Measurements from ENCODE around the gene TTLL8. TPM values are rescaled to one million over a fixed set of nuclear protein-coding genes. Genes with fewer than 3 reads are reported as not detected.

TTLL8 gene
- total RNA-seq, 1 experiment from 2014 or later, result not detected

DNA sequence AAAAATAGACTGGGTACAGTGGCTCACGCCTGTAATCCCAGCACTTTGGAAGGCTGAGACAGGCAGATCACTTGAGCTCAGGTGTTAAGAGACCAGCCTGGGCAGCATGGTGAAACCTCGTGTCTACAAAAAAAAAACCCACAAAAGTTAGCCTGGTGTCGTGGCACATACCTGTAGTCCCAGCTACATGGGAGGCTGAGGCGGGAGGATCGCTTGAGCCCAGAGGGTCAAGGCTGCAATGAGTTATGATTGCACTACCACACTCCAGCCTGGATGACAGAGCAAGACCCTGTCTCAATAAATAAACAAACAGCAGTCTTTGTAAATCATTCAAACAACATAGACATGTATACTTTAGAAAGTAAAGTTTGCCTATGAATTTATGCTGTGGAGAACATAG is 34.2 kb upstream of the TTLL8 start:
- H3K23ac ChIP-seq (ENCODE audit: insufficient read length, low read depth, low read length), result no peak overlapping the region
- no peak overlapping the region for H2BK5ac ChIP-seq (ENCODE audit: insufficient read length, low read length)
- H2BK120ac ChIP-seq (ENCODE audit: low read depth, low read length, poor library complexity, severe bottlenecking), result no peak overlapping the region
- H3K9me3 Mint-ChIP-seq, result peaks cover 0 to 14% of the 10 kb centered on the region in 2 experiments; a peak in 1 of 5 replicates
- no peak overlapping the region for H3K9ac ChIP-seq (ENCODE audit: extremely low read depth, insufficient read length, low read length)
- H3K4me2 ChIP-seq (ENCODE audit: insufficient read depth, insufficient read length, low read length), result no peak overlapping the region
- DNase-seq, result no peak
- H3K27ac Mint-ChIP-seq, result no peak overlapping the region
- no peaks in the 10 kb centered on the region for H3K4me1 ChIP-seq (ENCODE audit: insufficient read depth, low read length)
- H4K5ac ChIP-seq (ENCODE audit: insufficient read length, low read depth, low read length), result no peak overlapping the region
- no peak overlapping the region for H3K4me3 Mint-ChIP-seq
- H3K9me3 ChIP-seq (ENCODE audit: control insufficient read depth, low read depth, low read length), result no peaks in the 10 kb centered on the region
- H2BK12ac ChIP-seq (ENCODE audit: insufficient read length, low read depth, low read length), result no peak overlapping the region
- no CpG with 5 or more reads among the region's 5 CpGs for WGBS (ENCODE audit: extremely low coverage, insufficient read length, low lambda C conversion rate)
- H2BK20ac ChIP-seq (ENCODE audit: low read depth, low read length, poor library complexity, severe bottlenecking), result no peak overlapping the region
- no peak overlapping the region for H3K56ac ChIP-seq (ENCODE audit: insufficient read length, low read depth, low read length)
- no peak overlapping the region for H3K14ac ChIP-seq (ENCODE audit: insufficient read depth, low read length)
- no peak overlapping the region for H3T11ph ChIP-seq (ENCODE audit: low read length)
- H4K91ac ChIP-seq (ENCODE audit: insufficient read length, low read depth, low read length), result no peak overlapping the region
- H2AK5ac ChIP-seq (ENCODE audit: insufficient read length, low read length), result no peak overlapping the region
- H3K79me2 ChIP-seq (ENCODE audit: insufficient read depth, low read length), result no peaks in the 10 kb centered on the region
- H3K79me1 ChIP-seq (ENCODE audit: insufficient read depth, low read depth, low read length, poor library complexity, severe bottlenecking), result no peaks in the 10 kb centered on the region
- no peak overlapping the region for H3K27ac ChIP-seq (ENCODE audit: insufficient read length, low read depth, low read length)
- TF ChIP-seq, protein P1, sequence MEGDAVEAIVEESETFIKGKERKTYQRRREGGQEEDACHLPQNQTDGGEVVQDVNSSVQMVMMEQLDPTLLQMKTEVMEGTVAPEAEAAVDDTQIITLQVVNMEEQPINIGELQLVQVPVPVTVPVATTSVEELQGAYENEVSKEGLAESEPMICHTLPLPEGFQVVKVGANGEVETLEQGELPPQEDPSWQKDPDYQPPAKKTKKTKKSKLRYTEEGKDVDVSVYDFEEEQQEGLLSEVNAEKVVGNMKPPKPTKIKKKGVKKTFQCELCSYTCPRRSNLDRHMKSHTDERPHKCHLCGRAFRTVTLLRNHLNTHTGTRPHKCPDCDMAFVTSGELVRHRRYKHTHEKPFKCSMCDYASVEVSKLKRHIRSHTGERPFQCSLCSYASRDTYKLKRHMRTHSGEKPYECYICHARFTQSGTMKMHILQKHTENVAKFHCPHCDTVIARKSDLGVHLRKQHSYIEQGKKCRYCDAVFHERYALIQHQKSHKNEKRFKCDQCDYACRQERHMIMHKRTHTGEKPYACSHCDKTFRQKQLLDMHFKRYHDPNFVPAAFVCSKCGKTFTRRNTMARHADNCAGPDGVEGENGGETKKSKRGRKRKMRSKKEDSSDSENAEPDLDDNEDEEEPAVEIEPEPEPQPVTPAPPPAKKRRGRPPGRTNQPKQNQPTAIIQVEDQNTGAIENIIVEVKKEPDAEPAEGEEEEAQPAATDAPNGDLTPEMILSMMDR (conservative IDR thresholded peaks at IDR 0.05), result no peak
- no peak overlapping the region for H2BK15ac ChIP-seq (ENCODE audit: low read depth, low read length)
- H3K4ac ChIP-seq (ENCODE audit: low read depth, low read length), result no peak overlapping the region
- H4K8ac ChIP-seq (replicated peaks; ENCODE audit: insufficient read length, low read depth, low read length), result no peak overlapping the region
- H2AFZ ChIP-seq (ENCODE audit: low read length), result no peak overlapping the region
- H3K27me3 ChIP-seq (ENCODE audit: insufficient read depth, low read length), result no peaks in the 10 kb centered on the region
- H3K27me3 Mint-ChIP-seq (ENCODE audit: low read depth), result peaks cover 24% of the 10 kb centered on the region
- no peaks in the 10 kb centered on the region for H3K23me2 ChIP-seq (ENCODE audit: insufficient read length, low read depth, low read length, poor library complexity, severe bottlenecking)
- no peaks in the 10 kb centered on the region for H4K20me1 ChIP-seq (ENCODE audit: control insufficient read depth, insufficient read depth, insufficient read length)
- H3K36me3 Mint-ChIP-seq (ENCODE audit: insufficient read depth in 1 of 3, low read depth in 3 of 3), result peaks cover 0 to 2% (median 0%) of the 10 kb centered on the region in 3 experiments; a peak in 1 of 7 replicates
- no peaks in the 10 kb centered on the region for H3K4me1 Mint-ChIP-seq
- H3K18ac ChIP-seq (ENCODE audit: insufficient read length, low read depth, low read length), result no peak overlapping the region
